D341Med (cell line): Measurements from ENCODE around the gene PCNX4.

Experiments used
- DNase-seq: peaks from one replicate; pipeline ENCODE4 v3.0.0; 2012; ENCODE audit warnings: low spot score

Gene PCNX4

GRCh38 chr14:60174352-60175254 is 82.9 kb downstream of the PCNX4 start:
- no peak for DNase-seq

- DNase-seq, result no peak
Measured at GRCh38 chr14:60175255-60175902, 83.7 kb downstream of the PCNX4 start.

- DNase-seq, result no peak
Measured at GRCh38 chr14:60178164-60178563, 86.4 kb downstream of the PCNX4 start.

GRCh38 chr14:60178820-60179219 is 87.1 kb downstream of the PCNX4 start:
- DNase-seq, result no peak

GRCh38 chr14:60179431-60179869 is 87.7 kb downstream of the PCNX4 start:
- DNase-seq, result no peak

- DNase-seq, result no peak
Measured at GRCh38 chr14:60183138-60183537, 91.4 kb downstream of the PCNX4 start.

GRCh38 chr14:60183741-60184140 is 92.0 kb downstream of the PCNX4 start:
- no peak for DNase-seq

- no peak for DNase-seq
Measured at GRCh38 chr14:60184146-60184904, 92.6 kb downstream of the PCNX4 start.

- DNase-seq, result no peak
Measured at GRCh38 chr14:60184905-60185555, 93.3 kb downstream of the PCNX4 start.

GRCh38 chr14:60188115-60188514 is 96.4 kb downstream of the PCNX4 start:
- DNase-seq, result no peak

- DNase-seq, result no peak
Measured at GRCh38 chr14:60188696-60189095, 97.0 kb downstream of the PCNX4 start.

GRCh38 chr14:60189923-60190840 is 98.5 kb downstream of the PCNX4 start:
- DNase-seq, result no peak

GRCh38 chr14:60195179-60195810 is 103.6 kb downstream of the PCNX4 start:
- DNase-seq, result no peak

- no peak for DNase-seq
Measured at GRCh38 chr14:60196291-60196690, 104.6 kb downstream of the PCNX4 start.

- DNase-seq, result no peak
Measured at GRCh38 chr14:60197629-60198303, 106.0 kb downstream of the PCNX4 start.

GRCh38 chr14:60199321-60199720 is 107.6 kb downstream of the PCNX4 start:
- DNase-seq, result no peak

GRCh38 chr14:60204104-60204842 is 112.5 kb downstream of the PCNX4 start:
- DNase-seq, result no peak

GRCh38 chr14:60204843-60205774 is 113.4 kb downstream of the PCNX4 start:
- no peak for DNase-seq
